Pancreas (tissue), 10 donors: ENCODE data around the gene NPAS2. TPM values are rescaled to one million over a fixed set of nuclear protein-coding genes. Genes with fewer than 3 reads are reported as not detected.

ENCODE experiments used
- ATAC-seq, 4 donors: fragments of 200-7000 bp; cut with Tn5 transposase; one replicate each; pipeline versions ENCODE4 v1.8.0 to v1.9.1; 2020; ENCODE audit warnings: mild to moderate bottlenecking in 4 of 4, moderate library complexity in 4 of 4
- DNase-seq, 6 donors: peaks; one replicate each; pipeline ENCODE4 v3.0.0-alpha.2; 2020
- FAIRE-seq: peaks from 2 replicates; lab custom pipeline; 2012; peaks lifted over from hg19 to GRCh38; lab: Jason Lieb, UNC
- H3K27ac ChIP-seq, 4 donors: fragments of 200-600 bp; sonication (generic); 1 replicate in 3 of 4; 2 replicates in 1 of 4; pipeline versions ENCODE4 v1.5.0 to v1.8.0; 2020
- H3K27me3 ChIP-seq, 4 donors: fragments of 200-600 bp; one replicate each; pipeline ENCODE4 v1.8.0; 2021
- H3K36me3 ChIP-seq, 3 donors: fragments of 200-600 bp; sonication (generic) in 1 of 3; one replicate each; pipeline versions ENCODE4 v1.5.0 to v1.8.0; 2020 to 2021
- H3K4me1 ChIP-seq, 3 donors: fragments of 200-600 bp; one replicate each; pipeline ENCODE4 v1.8.0; 2021
- H3K4me3 ChIP-seq, 4 donors: fragments of 200-600 bp; sonication (generic) in 2 of 4; one replicate each; pipeline versions ENCODE4 v1.5.0 to v1.8.0; 2020 to 2021
- H3K9me3 ChIP-seq, 4 donors: fragments of 200-600 bp; one replicate each; pipeline ENCODE4 v1.8.0; 2021
- CTCF ChIP-seq, 4 donors: fragments of 200-600 bp; sonication (generic) in 3 of 4; IDR thresholded peaks; one replicate each; pipeline versions ENCODE4 v1.5.0 to v1.8.0; 2021; ENCODE audit warnings: antibody characterized with exemption in 4 of 4
- WGBS, 2 donors: extraction: QIAGEN DNeasy Blood & Tissue Kit; methylation state at CpG; one replicate each; pipeline ENCODE4 v1.1.7; 2013; 5-methylcytosine and 5-hydroxymethylcytosine counted together
- intact Hi-C, 3 donors: fragments of 100-400 bp; cut with DNase I; formaldehyde crosslinking; loops; one replicate each; pipeline versions ENCODE4 v1.11.1 to v1.14.2; 2022
- polyA plus RNA-seq, 2 donors: library from polyadenylated mRNA; stranded (reverse); fragments of 200-250 nt; gene quantifications; one replicate each; pipeline ENCODE4 v1.2.3, GENCODE V29; 2013
- total RNA-seq, 6 donors: library from RNA; stranded (reverse); fragmentation: NEBNext Ultra II Directional in 4 of 6; extraction: Animal tissue kit (Norgen Biotek cat#: 25700) in 4 of 6; gene quantifications; one replicate each; pipeline versions ENCODE4 v1.2.1 to v1.2.4, GENCODE V29; 2021 to 2023
- donor health status: healthy with polysubstance abuse.
- donor health status: DM: no; HTN: no; CAD: no; lungs with moderate emphysema.
- donor health status: DM: no; HTN: no; CAD: no.
- donor health status: control.
- donor health status: control.
- donor health status: Bipolar disorder and iron deficiency.
- donor health status: DM: yes; HTN: yes; CAD: no.
- donor health status: DM: no; HTN: no; CAD: no.
- donor health status: DM: no; HTN: no; CAD: no.
- donor health status: DM: yes; HTN: yes; CAD: no.

The NPAS2 gene
- total and polyA plus RNA-seq, 8 donors = 20.6 to 46.3 (median 32.7) TPM

GRCh38 chr2:100938031-100939026 lies 118.4 kb downstream of the NPAS2 start:
- FAIRE-seq = no peak
- H3K4me1 ChIP-seq = peaks cover 0 to 5% (median 0%) of the 10 kb centered on the region in 3 donors
- peaks cover 0 to 24% (median 0%) of the 10 kb centered on the region in 3 donors for H3K36me3 ChIP-seq
- intact Hi-C loops = no loop called here
- DNase-seq = no peak
- 82 to 89% methylated on average over 15 of the region's 15 CpGs for WGBS, 2 donors
- no peak for TF ChIP-seq CTCF (IDR thresholded peaks at IDR 0.05)
- no peak overlapping the region for H3K27ac ChIP-seq
- H3K4me3 ChIP-seq = no peak overlapping the region
- ATAC-seq = no peak
- H3K9me3 ChIP-seq = no peaks in the 10 kb centered on the region
- no peaks in the 10 kb centered on the region for H3K27me3 ChIP-seq

DNA sequence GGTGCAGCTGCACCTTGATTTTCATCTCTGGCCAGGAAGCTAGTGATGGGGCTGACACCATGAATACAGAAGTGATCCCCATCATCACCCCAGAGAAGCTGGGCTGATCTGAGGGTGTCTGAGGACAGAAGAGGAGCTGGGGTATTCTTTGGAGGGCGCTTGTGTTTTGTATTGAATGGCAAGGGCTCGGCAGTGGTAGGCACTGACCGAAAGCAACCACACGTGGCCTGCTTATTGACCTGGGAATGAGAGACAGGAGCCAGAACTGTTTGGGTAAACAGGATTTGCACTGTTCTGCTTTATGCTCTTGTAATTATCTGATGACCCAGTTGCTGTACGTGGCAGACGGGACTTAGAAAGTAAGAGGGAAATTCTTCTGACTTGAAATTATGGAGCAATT lies 119.5 kb downstream of the NPAS2 start:
- Histone ChIP-seq H3K27ac (no peak overlapping the region), H3K4me3 (no peak overlapping the region), H3K9me3 (no peaks in the 10 kb centered on the region), H3K27me3 (no peaks in the 10 kb centered on the region), H3K4me1 (peaks cover 0 to 5% (median 2%) of the 10 kb centered on the region in 3 donors), H3K36me3 (peaks cover 0 to 14% (median 2%) of the 10 kb centered on the region in 3 donors)
- no peak for FAIRE-seq
- 89 to 94% methylated on average over 6 of the region's 6 CpGs for WGBS, 2 donors
- no peak for ATAC-seq
- TF ChIP-seq CTCF (IDR thresholded peaks at IDR 0.05) = no peak
- intact Hi-C loops = no loop called here
- no peak for DNase-seq

DNA sequence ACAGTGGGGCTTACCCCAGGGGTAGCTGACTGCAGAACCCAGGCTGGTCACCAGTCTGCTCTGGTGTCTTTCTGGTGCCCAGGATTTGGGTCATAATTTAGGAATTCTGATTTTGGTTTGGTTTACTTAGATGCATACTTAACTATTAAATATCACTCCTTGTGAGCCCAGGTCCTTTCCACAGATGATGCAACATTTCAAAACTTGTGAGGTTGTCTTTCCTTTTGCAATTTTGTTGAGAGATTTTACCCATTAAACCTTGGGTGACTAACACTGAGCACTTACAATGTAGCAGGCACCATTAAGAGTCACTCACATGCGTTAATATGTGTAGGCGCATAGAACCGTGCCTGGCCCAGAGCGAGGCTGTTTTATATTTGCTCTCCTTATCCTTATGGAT lies 120.3 kb downstream of the NPAS2 start:
- intact Hi-C loops = no loop called here
- peaks cover 0 to 10% (median 8%) of the 10 kb centered on the region in 3 donors for H3K4me1 ChIP-seq
- ATAC-seq = no peak
- FAIRE-seq = no peak
- H3K27ac ChIP-seq = no peak overlapping the region
- H3K27me3 ChIP-seq = no peaks in the 10 kb centered on the region
- H3K4me3 ChIP-seq = no peak overlapping the region
- no peak for TF ChIP-seq CTCF (IDR thresholded peaks at IDR 0.05)
- WGBS, 2 donors = 96% methylated on average over 4 of the region's 4 CpGs
- H3K36me3 ChIP-seq = peaks cover 0 to 6% (median 2%) of the 10 kb centered on the region in 3 donors
- H3K9me3 ChIP-seq = no peaks in the 10 kb centered on the region
- no peak for DNase-seq

DNA sequence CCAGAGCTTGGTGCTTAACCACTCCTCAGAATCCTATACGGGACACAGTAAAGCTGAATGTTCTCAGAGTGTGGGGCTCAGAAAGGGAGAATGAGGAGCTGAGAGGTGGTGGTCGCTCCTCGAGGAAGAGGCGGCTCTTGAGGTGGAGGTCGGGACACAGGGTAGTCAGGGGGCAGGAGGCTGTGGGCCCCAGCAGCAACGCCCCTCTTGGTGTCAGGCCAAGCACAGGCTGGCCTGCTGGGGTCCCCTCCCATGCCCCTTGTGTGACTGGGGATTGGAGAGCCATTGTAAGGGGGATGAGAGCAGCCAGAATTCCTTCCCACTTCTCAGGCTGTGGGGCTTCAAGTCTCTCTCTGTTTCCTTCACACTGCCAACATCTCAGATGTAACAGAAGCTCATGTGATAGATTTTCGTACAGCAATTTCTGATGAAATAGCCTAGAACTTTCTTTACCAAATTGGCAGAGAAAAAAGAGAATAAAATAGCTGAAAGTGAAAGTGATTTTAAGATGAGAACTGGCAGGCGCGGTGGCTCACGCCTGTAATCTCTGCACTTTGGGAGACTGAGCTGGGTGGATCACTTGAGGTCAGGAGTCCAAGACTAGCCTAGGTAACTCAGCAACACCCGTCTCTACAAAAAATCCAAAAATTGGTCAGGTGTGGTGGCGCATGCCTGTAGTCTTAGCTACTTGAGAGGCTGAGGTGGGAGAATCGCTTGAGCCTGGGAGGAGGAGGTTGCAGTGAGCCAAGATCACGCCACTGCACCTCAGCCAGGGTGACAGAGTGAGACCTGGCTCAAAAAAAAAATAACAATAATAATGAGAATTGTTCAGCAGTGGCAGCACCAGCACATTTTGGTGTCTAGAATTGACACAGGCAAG lies 121.1 kb downstream of the NPAS2 start:
- Histone ChIP-seq H3K27ac (no peak overlapping the region), H3K9me3 (no peaks in the 10 kb centered on the region), H3K27me3 (no peaks in the 10 kb centered on the region), H3K36me3 (peaks cover 0 to 2% (median 0%) of the 10 kb centered on the region in 3 donors), H3K4me3 (no peak overlapping the region), H3K4me1 (peaks cover 0 to 14% (median 13%) of the 10 kb centered on the region in 3 donors)
- no peak for FAIRE-seq
- no peak for ATAC-seq
- DNase-seq = no peak
- intact Hi-C loops = no loop called here
- TF ChIP-seq CTCF (IDR thresholded peaks at IDR 0.05) = no peak
- 93 to 96% methylated on average over 14 of the region's 14 CpGs for WGBS, 2 donors
